MCF 10A (cell line): ENCODE data around the gene SCAMP5. TPM values are rescaled to one million over a fixed set of nuclear protein-coding genes. Genes with fewer than 3 reads are reported as not detected.
A peak's percentile ranks its signal among the peaks of the same experiment; 100 is the strongest.

Source experiments
- BruUV-seq: library from RNA; stranded (reverse); fragments of 400-500 nt; replicated peaks from 2 replicates; lab custom pipeline; 2021; lab: Mats Ljungman, UMichigan
- CTCF ChIA-PET: fragments of 300-600 bp; sonication (Branson Sonifier 250); formaldehyde crosslinking; extraction: SDS; loops from one replicate; lab custom pipeline; 2021; ENCODE audit warnings: antibody characterized with exemption, inconsistent platforms; lab: Yijun Ruan, JAX
- POLR2A ChIA-PET: fragments of 300-600, 350-650 bp; sonication (Branson Sonifier 250); formaldehyde crosslinking; extraction: SDS; loops from one replicate; lab custom pipeline; 2020; ENCODE audit warnings: antibody characterized with exemption, inconsistent platforms; lab: Yijun Ruan, JAX
- DNase-seq: peaks from one replicate; pipeline ENCODE4 v3.0.0-alpha.2; 2018; ENCODE audit not compliant: unreplicated experiment
- H3K27ac Mint-ChIP-seq: one replicate; pipeline ENCODE4 v1.8.0; 2022; ENCODE audit warnings: mild to moderate bottlenecking, low read depth, mixed read lengths; ENCODE audit not compliant: unreplicated experiment
- H3K27me3 Mint-ChIP-seq: one replicate; pipeline ENCODE4 v1.8.0; 2022; ENCODE audit warnings: mixed read lengths; ENCODE audit not compliant: insufficient read depth, unreplicated experiment
- H3K36me3 Mint-ChIP-seq: one replicate; pipeline ENCODE4 v1.8.0; 2022; ENCODE audit warnings: mild to moderate bottlenecking, moderate library complexity, mixed read lengths; ENCODE audit not compliant: insufficient read depth, unreplicated experiment
- H3K4me1 Mint-ChIP-seq: one replicate; pipeline ENCODE4 v1.8.0; 2022; ENCODE audit warnings: mixed read lengths; ENCODE audit not compliant: insufficient read depth, unreplicated experiment
- H3K4me3 Mint-ChIP-seq: one replicate; pipeline ENCODE4 v1.8.0; 2022; ENCODE audit warnings: mild to moderate bottlenecking, moderate library complexity, mixed read lengths; ENCODE audit not compliant: unreplicated experiment
- H3K9me3 Mint-ChIP-seq: one replicate; pipeline ENCODE4 v1.8.0; 2022; ENCODE audit warnings: mixed read lengths; ENCODE audit not compliant: unreplicated experiment
- CTCF ChIP-seq: fragments of 200-600 bp; IDR thresholded peaks from one replicate; pipeline ENCODE4 v1.8.0; 2022; ENCODE audit warnings: antibody characterized with exemption, mild to moderate bottlenecking; ENCODE audit not compliant: unreplicated experiment
- intact Hi-C: fragments of 100-400 bp; cut with micrococcal nuclease; formaldehyde crosslinking; loops from 2 replicates; pipeline ENCODE4 v1.14.1; 2022
- total RNA-seq: library from RNA; stranded (reverse); gene quantifications from 2 replicates; pipeline ENCODE4 v1.2.3, GENCODE V29; 2022

The SCAMP5 gene
- total RNA-seq, 1 experiment from 2014 or later = 0.54 TPM

- ChIA-PET CTCF (interaction anchor here (0.8 to 1.7 kb wide), 3 partner anchors 8 to 179 kb away, joined by 3 to 6 read pairs (median 5); partner anchors contain the start of gene PPCDC), POLR2A (interaction anchor here (1.1 to 1.4 kb wide), 2 partner anchors 14 to 164 kb away, joined by 3 to 9 read pairs; partner anchors contain the start of gene C15orf39)
- peak; percentile 14 for DNase-seq
Observed at GRCh38 chr15:75037685-75038084, 42.3 kb downstream of the SCAMP5 start.

GRCh38 chr15:75038231-75038630, 42.9 kb downstream of the SCAMP5 start:
- no peak for TF ChIP-seq CTCF
- BruUV-seq = no TSS peak
- Mint-ChIP-seq H3K4me1 (peaks cover 11% of the 10 kb centered on the region), H3K36me3 (peaks cover 15% of the 10 kb centered on the region), H3K27ac (peak overlapping the region; percentile 59), H3K9me3 (no peaks in the 10 kb centered on the region), H3K4me3 (no peak overlapping the region), H3K27me3 (no peaks in the 10 kb centered on the region)
- no peak for DNase-seq
- intact Hi-C loops = no loop called here
- ChIA-PET POLR2A (no interaction called here), CTCF (interaction anchor here (0.8 to 1.7 kb wide), 2 partner anchors 8 to 14 kb away, joined by 5 to 6 read pairs; partner anchors contain the start of gene PPCDC)

More at GRCh38 chr15:75037685-75038084, 42.3 kb downstream of the SCAMP5 start:
- Mint-ChIP-seq H3K27me3 (no peaks in the 10 kb centered on the region), H3K27ac (no peak overlapping the region), H3K9me3 (no peaks in the 10 kb centered on the region), H3K4me1 (peaks cover 6% of the 10 kb centered on the region), H3K36me3 (peaks cover 21% of the 10 kb centered on the region), H3K4me3 (no peak overlapping the region)
- intact Hi-C loops = no loop called here
- no peak for TF ChIP-seq CTCF
- no TSS peak for BruUV-seq

- Mint-ChIP-seq H3K27me3 (no peaks in the 10 kb centered on the region), H3K9me3 (no peaks in the 10 kb centered on the region), H3K36me3 (no peaks in the 10 kb centered on the region), H3K27ac (peak overlapping the region; percentile 76), H3K4me3 (no peak overlapping the region), H3K4me1 (peaks cover 16% of the 10 kb centered on the region)
- ChIA-PET POLR2A (interaction anchor here (1.6 kb wide), 1 partner anchor 15 kb away, joined by 4 read pairs; no protein-coding TSS in a partner anchor), CTCF (interaction anchor here (0.6 to 2.3 kb wide), 8 partner anchors 9 to 164 kb away, joined by 4 to 9 read pairs (median 4); partner anchors contain the start of gene C15orf39)
- intact Hi-C loops = loop anchor here (1.0 kb wide), 2 partner anchors 14 to 159 kb away; no protein-coding TSS in a partner anchor
- peak; percentile 39 for DNase-seq
- peak; percentile 29 for TF ChIP-seq CTCF
- BruUV-seq = no TSS peak
Observed at GRCh38 chr15:75042730-75043508, 47.6 kb downstream of the SCAMP5 start.
